ENCODE measurements around the gene LHFPL4.
"Not testable (repeated sequence)": the region's sequence is repeated elsewhere in the genome, so short reads cannot be mapped to it uniquely, and the experiment has no call there.

LHFPL4 gene

DNA sequence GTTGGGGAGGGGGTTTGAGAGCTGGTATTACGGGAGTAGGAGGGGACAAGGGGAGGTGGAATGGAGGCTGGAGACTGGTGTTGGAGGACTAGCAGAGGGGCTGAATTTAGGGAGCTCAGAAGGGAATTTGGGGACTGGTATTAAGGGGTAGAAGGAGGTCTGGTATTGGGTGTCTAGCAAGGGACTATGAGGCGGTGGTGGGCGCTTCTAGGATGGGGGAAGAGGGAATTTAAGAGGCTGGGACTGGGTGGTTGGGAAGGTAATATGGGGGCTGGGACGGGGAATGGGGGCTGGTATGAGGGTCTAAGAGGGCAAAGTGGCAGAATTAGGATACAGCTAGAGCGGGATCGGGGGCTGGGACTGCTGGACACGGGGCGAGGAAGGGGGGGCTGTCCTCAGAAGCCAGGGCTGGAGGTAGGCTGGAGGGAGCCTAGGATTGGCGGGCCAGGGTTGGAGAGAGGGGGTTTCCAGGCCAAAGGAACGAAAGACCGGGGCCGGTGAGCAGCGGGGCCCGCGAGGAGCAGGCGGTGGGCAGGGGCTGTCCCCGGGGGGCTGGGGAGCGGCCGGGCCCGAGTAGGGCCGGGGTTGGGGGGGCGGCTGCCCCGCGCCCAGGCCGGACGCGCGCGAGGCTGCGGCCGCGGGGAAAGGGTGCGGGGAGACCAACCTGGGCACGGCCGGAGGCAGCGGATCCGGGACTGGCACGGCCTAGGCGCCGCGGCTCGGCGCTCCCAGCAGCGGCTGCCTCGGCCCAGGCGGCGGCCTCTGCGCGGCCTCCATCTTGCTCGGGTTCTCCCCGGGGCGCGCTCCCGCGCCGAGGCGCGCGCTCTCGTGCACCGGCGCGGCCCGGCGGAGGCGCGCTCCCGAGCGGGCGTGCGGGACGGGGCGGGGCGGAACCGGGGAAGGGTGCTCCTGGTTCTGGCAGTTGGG lies at the start of gene LHFPL4:
LHFPL4 (minus strand) TSS at position 802 of the 927 bp plus-strand sequence. CDS start 1,143 bp downstream, outside the sequence.
- Histone ChIP-seq H3K4me1 (ENCODE audit: control insufficient read depth, insufficient read depth, low read length) (no peaks in the 10 kb centered on the region), H3K4me3 (ENCODE audit: low read length in 2 of 2) (no peak within 1 kb of the TSS), H3K27me3 (ENCODE audit: control insufficient read depth in 1 of 2, insufficient read depth in 2 of 2, low read length in 2 of 2) (peaks cover 27 to 31% of the 10 kb centered on the region in 2 donors), H3K27ac (ENCODE audit: low read length) (no peak within 1 kb of the TSS), H3K9me3 (ENCODE audit: control insufficient read depth in 2 of 2, low read length in 2 of 2) (no peaks in the 10 kb centered on the region), H3K36me3 (ENCODE audit: control insufficient read depth in 2 of 2, insufficient read depth in 2 of 2, low read length in 2 of 2) (no peaks in the 10 kb centered on the region), H3K9ac (ENCODE audit: low read length in 2 of 2) (no peak within 1 kb of the TSS)

DNA sequence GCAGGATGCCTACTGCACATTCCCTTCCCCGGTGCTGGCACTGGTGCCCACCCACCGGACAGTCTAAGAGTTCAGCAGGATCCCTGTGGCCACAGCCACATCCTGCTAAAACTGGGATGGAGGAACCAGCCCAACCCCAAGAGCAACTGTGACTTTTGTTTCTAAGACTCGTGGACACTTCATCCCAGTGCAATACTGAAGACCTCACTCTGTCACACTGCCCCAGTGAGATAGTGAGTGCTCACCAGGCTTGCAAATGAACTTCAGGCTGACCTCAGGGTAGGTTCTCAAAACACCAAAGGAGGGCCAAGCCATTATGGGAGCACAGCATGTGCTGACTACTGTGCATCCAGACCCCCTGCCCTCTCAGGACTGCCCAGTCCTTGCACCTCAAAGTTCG lies 49.0 kb upstream of the LHFPL4 start:
- H3K27me3 ChIP-seq (ENCODE audit: control insufficient read depth in 1 of 2, insufficient read depth in 2 of 2, low read length in 2 of 2) = peaks cover 0 to 5% of the 10 kb centered on the region in 2 donors
- H3K27ac ChIP-seq (ENCODE audit: low read length) = no peak overlapping the region
- H3K36me3 ChIP-seq (ENCODE audit: control insufficient read depth in 2 of 2, insufficient read depth in 2 of 2, low read length in 2 of 2) = no peaks in the 10 kb centered on the region
- H3K9ac ChIP-seq (ENCODE audit: low read length in 2 of 2) = no peak overlapping the region
- no peak overlapping the region for H3K4me3 ChIP-seq (ENCODE audit: low read length in 2 of 2)
- peaks cover 0 to 3% of the 10 kb centered on the region in 2 donors for H3K9me3 ChIP-seq (ENCODE audit: control insufficient read depth in 2 of 2, low read length in 2 of 2)
- H3K4me1 ChIP-seq (ENCODE audit: control insufficient read depth, insufficient read depth, low read length) = peaks cover 3% of the 10 kb centered on the region

DNA sequence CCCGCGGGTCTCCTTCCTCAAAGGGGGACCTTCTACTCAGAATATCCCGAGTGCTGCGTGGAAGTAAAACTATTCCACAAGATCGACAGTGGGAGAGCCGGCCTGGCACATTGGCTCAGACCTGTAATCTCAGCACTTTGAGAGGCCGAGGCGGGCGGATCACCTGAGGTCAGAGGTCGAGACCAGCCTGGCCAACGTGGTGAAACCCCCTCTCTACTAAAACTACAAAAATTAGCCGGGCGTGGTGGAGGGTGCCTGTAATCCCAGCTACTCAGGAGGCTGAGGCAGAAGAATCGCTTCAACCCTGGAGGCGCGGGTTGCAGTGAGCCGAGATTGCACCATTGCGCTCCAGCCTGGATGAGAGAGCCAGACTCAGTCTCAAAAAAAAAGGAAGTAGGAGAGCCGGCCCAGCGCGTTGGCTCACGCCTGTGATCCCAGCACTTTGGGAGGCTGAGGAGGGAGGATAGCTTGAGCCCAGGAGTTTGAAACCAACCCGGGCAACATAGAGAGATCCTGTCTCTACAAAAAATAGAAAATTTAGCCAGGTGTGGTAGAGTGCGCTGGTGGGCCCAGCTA lies 47.5 kb upstream of the LHFPL4 start:
- H3K9ac ChIP-seq (ENCODE audit: low read length in 2 of 2); H3K36me3 ChIP-seq (ENCODE audit: control insufficient read depth in 2 of 2, insufficient read depth in 2 of 2, low read length in 2 of 2); H3K27ac ChIP-seq (ENCODE audit: low read length); H3K27me3 ChIP-seq (ENCODE audit: control insufficient read depth in 1 of 2, insufficient read depth in 2 of 2, low read length in 2 of 2); H3K9me3 ChIP-seq (ENCODE audit: control insufficient read depth in 2 of 2, low read length in 2 of 2); H3K4me1 ChIP-seq (ENCODE audit: control insufficient read depth, insufficient read depth, low read length): not testable (repeated sequence)
- H3K4me3 ChIP-seq (ENCODE audit: low read length in 2 of 2) = peak overlapping the region in 1 of 2 donors; percentile 67

DNA sequence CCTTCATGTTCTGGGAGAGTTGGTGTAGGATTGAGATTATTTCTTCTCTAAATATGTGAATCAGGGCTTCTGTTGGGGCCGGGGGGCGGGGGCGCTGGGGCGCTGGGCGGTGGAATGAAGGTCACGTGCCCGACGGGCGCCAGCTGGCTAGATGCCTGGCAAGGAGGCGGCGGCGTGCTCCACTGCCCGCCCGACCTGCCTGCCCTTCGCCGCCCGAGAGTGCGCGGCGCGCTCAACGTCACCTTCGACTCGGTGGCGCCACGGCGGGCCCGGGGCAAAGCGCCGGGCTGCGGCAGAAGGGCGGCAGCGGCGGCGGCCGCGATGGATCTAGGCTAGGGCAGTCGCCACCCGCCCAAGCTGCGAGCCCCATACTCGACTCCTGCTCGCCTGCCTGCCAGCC lies 47.0 kb upstream of the LHFPL4 start:
- peaks cover 3% of the 10 kb centered on the region for H3K4me1 ChIP-seq (ENCODE audit: control insufficient read depth, insufficient read depth, low read length)
- no peak overlapping the region for H3K27ac ChIP-seq (ENCODE audit: low read length)
- H3K27me3 ChIP-seq (ENCODE audit: control insufficient read depth in 1 of 2, insufficient read depth in 2 of 2, low read length in 2 of 2) = peaks cover 0 to 5% of the 10 kb centered on the region in 2 donors
- peaks cover 0 to 3% of the 10 kb centered on the region in 2 donors for H3K9me3 ChIP-seq (ENCODE audit: control insufficient read depth in 2 of 2, low read length in 2 of 2)
- peak overlapping the region in 1 of 2 donors; percentile 67 for H3K4me3 ChIP-seq (ENCODE audit: low read length in 2 of 2)
- H3K36me3 ChIP-seq (ENCODE audit: control insufficient read depth in 2 of 2, insufficient read depth in 2 of 2, low read length in 2 of 2) = no peaks in the 10 kb centered on the region
- no peak overlapping the region for H3K9ac ChIP-seq (ENCODE audit: low read length in 2 of 2)

DNA sequence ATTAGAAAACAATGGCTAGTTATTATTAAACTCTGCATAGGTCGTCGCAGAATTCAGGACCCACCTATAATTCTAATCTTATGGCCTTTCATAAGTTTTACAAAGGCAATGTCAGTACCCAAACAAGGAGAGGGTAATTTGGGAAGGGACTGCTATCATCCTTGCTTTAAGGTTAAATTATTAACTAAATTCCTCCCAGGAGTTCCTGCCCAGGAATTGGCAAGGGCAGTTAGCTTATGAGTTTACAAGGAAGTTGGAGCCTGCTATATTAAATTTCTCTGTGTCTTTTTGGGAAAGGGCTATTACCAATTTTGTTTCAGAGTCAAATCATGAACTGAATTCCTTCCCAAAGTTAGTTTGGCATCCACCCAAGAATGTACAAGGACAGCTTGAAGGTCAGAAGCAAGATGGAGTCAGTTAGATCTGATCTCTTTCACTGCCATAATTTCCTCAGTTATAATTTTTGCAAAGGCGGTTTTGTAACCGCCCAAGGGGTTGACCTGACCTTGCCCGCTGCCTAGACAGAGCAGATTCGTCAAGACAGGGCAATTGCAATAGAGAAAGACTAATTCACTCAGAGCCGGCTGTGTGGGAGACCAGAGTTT lies 45.3 kb upstream of the LHFPL4 start:
- H3K36me3 ChIP-seq (ENCODE audit: control insufficient read depth in 2 of 2, insufficient read depth in 2 of 2, low read length in 2 of 2) = no peaks in the 10 kb centered on the region
- no peak overlapping the region for H3K9ac ChIP-seq (ENCODE audit: low read length in 2 of 2)
- peaks cover 3% of the 10 kb centered on the region for H3K4me1 ChIP-seq (ENCODE audit: control insufficient read depth, insufficient read depth, low read length)
- no peak overlapping the region for H3K27ac ChIP-seq (ENCODE audit: low read length)
- H3K27me3 ChIP-seq (ENCODE audit: control insufficient read depth in 1 of 2, insufficient read depth in 2 of 2, low read length in 2 of 2) = peaks cover 0 to 5% of the 10 kb centered on the region in 2 donors
- H3K4me3 ChIP-seq (ENCODE audit: low read length in 2 of 2) = no peak overlapping the region
- H3K9me3 ChIP-seq (ENCODE audit: control insufficient read depth in 2 of 2, low read length in 2 of 2) = no peaks in the 10 kb centered on the region

DNA sequence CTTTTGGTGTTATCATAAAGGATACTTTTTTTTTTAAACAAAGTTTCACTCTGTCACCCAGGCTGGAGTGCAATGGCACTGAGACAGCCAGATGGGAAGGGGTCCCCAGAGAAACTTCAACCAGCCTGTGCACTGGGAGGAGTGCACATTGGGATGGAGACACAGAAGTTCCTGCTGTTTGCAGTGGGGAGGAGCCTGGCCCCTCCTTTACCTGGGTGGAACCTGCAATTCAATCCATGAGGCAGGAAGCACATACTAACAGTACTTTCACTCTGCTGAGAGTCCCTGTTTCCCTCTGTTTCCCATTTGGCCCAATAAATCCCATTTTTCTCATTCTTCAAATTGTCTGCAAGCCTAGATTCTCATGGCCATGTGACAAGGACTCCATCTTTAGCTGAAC lies 42.3 kb upstream of the LHFPL4 start:
- Histone ChIP-seq H3K27me3 (ENCODE audit: control insufficient read depth in 1 of 2, insufficient read depth in 2 of 2, low read length in 2 of 2) (peaks cover 0 to 1% of the 10 kb centered on the region in 2 donors), H3K9ac (ENCODE audit: low read length in 2 of 2) (no peak overlapping the region)

DNA sequence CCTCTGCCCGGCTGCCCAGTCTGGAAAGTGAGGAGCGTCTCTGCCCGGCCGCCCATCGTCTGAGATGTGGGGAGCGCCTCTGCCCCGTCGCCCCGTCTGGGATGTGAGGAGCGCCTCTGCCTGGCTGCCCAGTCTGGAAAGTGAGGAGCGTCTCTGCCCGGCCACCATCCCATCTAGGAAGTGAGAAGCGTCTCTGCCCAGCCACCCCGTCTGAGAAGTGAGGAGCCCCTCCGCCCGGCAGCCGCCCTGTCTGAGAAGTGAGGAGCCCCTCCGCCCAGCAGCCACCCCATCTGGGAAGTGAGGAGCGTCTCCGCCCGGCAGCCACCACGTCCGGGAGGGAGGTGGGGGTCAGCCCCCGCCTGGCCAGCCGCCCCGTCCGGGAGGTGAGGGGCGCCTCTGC lies 38.2 kb upstream of the LHFPL4 start:
- not testable (repeated sequence) for H3K4me1 ChIP-seq (ENCODE audit: control insufficient read depth, insufficient read depth, low read length); H3K4me3 ChIP-seq (ENCODE audit: low read length in 2 of 2); H3K9me3 ChIP-seq (ENCODE audit: control insufficient read depth in 2 of 2, low read length in 2 of 2); H3K9ac ChIP-seq (ENCODE audit: low read length in 2 of 2); H3K27ac ChIP-seq (ENCODE audit: low read length); H3K27me3 ChIP-seq (ENCODE audit: control insufficient read depth in 1 of 2, insufficient read depth in 2 of 2, low read length in 2 of 2); H3K36me3 ChIP-seq (ENCODE audit: control insufficient read depth in 2 of 2, insufficient read depth in 2 of 2, low read length in 2 of 2)

More for the DNA sequence above, 42.3 kb upstream of the LHFPL4 start:
- Histone ChIP-seq H3K27ac (ENCODE audit: low read length) (no peak overlapping the region), H3K36me3 (ENCODE audit: control insufficient read depth in 2 of 2, insufficient read depth in 2 of 2, low read length in 2 of 2) (no peaks in the 10 kb centered on the region), H3K4me1 (ENCODE audit: control insufficient read depth, insufficient read depth, low read length) (no peaks in the 10 kb centered on the region), H3K9me3 (ENCODE audit: control insufficient read depth in 2 of 2, low read length in 2 of 2) (no peaks in the 10 kb centered on the region), H3K4me3 (ENCODE audit: low read length in 2 of 2) (no peak overlapping the region)

DNA sequence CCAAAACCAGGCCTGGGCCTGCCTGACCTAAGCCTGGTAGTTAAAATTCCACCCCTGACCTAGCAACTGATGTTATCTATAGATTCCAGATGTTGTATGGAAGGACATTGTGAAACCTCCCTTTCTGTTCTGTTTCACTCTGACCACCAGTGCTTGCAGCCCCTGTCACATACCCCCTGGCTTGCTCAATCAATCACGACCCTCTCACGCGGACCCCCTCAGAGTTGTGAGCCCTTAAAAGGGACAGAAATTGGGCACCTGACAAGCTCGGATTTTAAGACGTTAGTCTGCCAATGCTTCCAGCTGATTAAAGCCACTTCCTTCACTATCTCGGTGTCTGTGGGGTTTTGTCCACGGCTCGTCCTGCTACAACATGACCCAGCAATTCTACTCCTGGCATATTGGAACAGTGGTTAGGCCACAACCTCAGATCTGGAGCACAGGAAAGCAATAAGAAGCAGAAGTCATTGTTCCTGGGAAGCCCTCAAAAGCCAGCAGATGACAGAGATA lies 36.7 kb upstream of the LHFPL4 start:
- Histone ChIP-seq H3K4me3 (ENCODE audit: low read length in 2 of 2) (no peak overlapping the region), H3K27me3 (ENCODE audit: control insufficient read depth in 1 of 2, insufficient read depth in 2 of 2, low read length in 2 of 2) (no peaks in the 10 kb centered on the region), H3K36me3 (ENCODE audit: control insufficient read depth in 2 of 2, insufficient read depth in 2 of 2, low read length in 2 of 2) (no peaks in the 10 kb centered on the region), H3K9me3 (ENCODE audit: control insufficient read depth in 2 of 2, low read length in 2 of 2) (no peaks in the 10 kb centered on the region), H3K27ac (ENCODE audit: low read length) (no peak overlapping the region), H3K4me1 (ENCODE audit: control insufficient read depth, insufficient read depth, low read length) (no peaks in the 10 kb centered on the region), H3K9ac (ENCODE audit: low read length in 2 of 2) (no peak overlapping the region)

DNA sequence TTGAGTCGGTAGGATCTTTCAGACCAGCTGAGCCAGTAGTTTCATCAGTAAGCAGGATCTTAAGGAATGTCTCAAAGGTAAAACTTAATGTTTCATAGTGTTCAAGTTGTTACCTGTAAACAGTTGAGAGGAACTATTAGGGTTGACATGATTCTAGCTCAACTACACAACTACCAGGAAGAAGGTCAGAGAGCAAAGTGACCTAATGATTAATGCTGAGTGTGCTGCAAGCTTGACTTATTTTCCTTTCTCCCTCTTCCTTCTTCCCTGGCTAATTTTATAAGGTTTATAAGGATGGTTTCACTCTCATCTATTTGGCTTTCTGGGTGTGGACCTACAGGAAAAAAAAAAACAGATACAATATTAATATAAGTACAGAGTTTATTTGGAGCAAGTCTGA lies 30.2 kb upstream of the LHFPL4 start:
- Histone ChIP-seq H3K36me3 (ENCODE audit: control insufficient read depth in 2 of 2, insufficient read depth in 2 of 2, low read length in 2 of 2) (no peaks in the 10 kb centered on the region), H3K9me3 (ENCODE audit: control insufficient read depth in 2 of 2, low read length in 2 of 2) (peaks cover 0 to 7% of the 10 kb centered on the region in 2 donors), H3K9ac (ENCODE audit: low read length in 2 of 2) (no peak overlapping the region), H3K4me1 (ENCODE audit: control insufficient read depth, insufficient read depth, low read length) (no peaks in the 10 kb centered on the region), H3K27me3 (ENCODE audit: control insufficient read depth in 1 of 2, insufficient read depth in 2 of 2, low read length in 2 of 2) (no peaks in the 10 kb centered on the region), H3K27ac (ENCODE audit: low read length) (no peak overlapping the region), H3K4me3 (ENCODE audit: low read length in 2 of 2) (no peak overlapping the region)

DNA sequence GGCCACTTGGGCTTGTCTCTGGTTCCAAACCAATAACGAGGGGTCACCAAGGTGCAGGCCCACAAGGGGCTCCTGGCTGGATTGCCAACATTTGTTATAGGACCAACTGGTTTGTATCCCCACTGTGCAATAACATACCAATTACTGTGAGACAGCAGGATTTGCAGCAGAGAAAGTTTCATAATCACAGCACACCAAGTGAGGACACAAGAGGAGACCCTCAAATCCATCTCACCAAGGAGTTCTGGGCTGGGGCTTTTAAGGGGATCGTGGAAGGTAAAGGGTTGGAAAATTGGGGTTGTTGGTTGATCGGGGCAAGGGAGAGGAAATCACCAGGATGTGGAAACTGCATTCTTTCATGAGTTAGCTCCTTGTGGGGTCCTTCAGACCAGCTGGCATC lies 29.7 kb upstream of the LHFPL4 start:
- no peaks in the 10 kb centered on the region for H3K27me3 ChIP-seq (ENCODE audit: control insufficient read depth in 1 of 2, insufficient read depth in 2 of 2, low read length in 2 of 2)
- H3K9me3 ChIP-seq (ENCODE audit: control insufficient read depth in 2 of 2, low read length in 2 of 2) = peaks cover 0 to 7% of the 10 kb centered on the region in 2 donors
- no peak overlapping the region for H3K9ac ChIP-seq (ENCODE audit: low read length in 2 of 2)
- H3K27ac ChIP-seq (ENCODE audit: low read length) = no peak overlapping the region
- no peaks in the 10 kb centered on the region for H3K36me3 ChIP-seq (ENCODE audit: control insufficient read depth in 2 of 2, insufficient read depth in 2 of 2, low read length in 2 of 2)
- H3K4me3 ChIP-seq (ENCODE audit: low read length in 2 of 2) = no peak overlapping the region
- H3K4me1 ChIP-seq (ENCODE audit: control insufficient read depth, insufficient read depth, low read length) = no peaks in the 10 kb centered on the region

Data from stomach smooth muscle (tissue), 2 donors.